HCT116 (cell line): ENCODE data around the gene SLC16A12. TPM values are rescaled to one million over a fixed set of nuclear protein-coding genes. Genes with fewer than 3 reads are reported as not detected.

Source experiments
- ATAC-seq: fragments of 200-7000 bp; cut with Tn5 transposase; 2 replicates; pipeline ENCODE4 v1.9.1; 2020; ENCODE audit warnings: mild to moderate bottlenecking, moderate library complexity
- BruUV-seq: library from RNA; stranded (reverse); fragments of 400-500 nt; replicated peaks from 2 replicates; lab custom pipeline; 2021; lab: Mats Ljungman, UMichigan
- CTCF ChIA-PET: fragments of 300-600 bp; sonication (Branson Sonifier 250); formaldehyde crosslinking; loops from one replicate; lab custom pipeline; 2021; ENCODE audit warnings: antibody characterized with exemption; lab: Charles Lee
- POLR2A ChIA-PET: fragments of 300-600, 350-600 bp; sonication (Branson Sonifier 250); formaldehyde crosslinking; loops from one replicate; lab custom pipeline; 2021; ENCODE audit warnings: antibody characterized with exemption; lab: Charles Lee
- RAD21 ChIA-PET, 2 experiments: fragments of 300-600 bp; sonication (Branson Sonifier 250); formaldehyde crosslinking; loops; one replicate each; lab custom pipeline; 2023; ENCODE audit warnings: low total read pairs in 2 of 2; ENCODE audit not compliant: uncharacterized antibody in 2 of 2, unreplicated experiment in 2 of 2, low non-redundant PET in 1 of 2; lab: Charles Lee
- DNase-seq: peaks from one replicate; pipeline ENCODE4 v3.0.0-alpha.2; 2010; ENCODE audit warnings: low read depth, low spot score
- H2AFZ ChIP-seq: fragments of 200-600 bp; shearing (Covaris generic), sonication (generic); 2 replicates; pipeline ENCODE4 v1.6.1; 2017; ENCODE audit warnings: low read depth, mixed run types, mixed read lengths, antibody characterized with exemption, low read length; ENCODE audit not compliant: poor library complexity, severe bottlenecking
- H3K27ac ChIP-seq: 2 replicates; pipeline ENCODE4 v1.5.1; 2012; ENCODE audit warnings: low read depth, low read length
- H3K27me3 ChIP-seq: fragments of 200-600 bp; sonication (generic); 2 replicates; pipeline ENCODE4 v1.6.1; 2016; ENCODE audit warnings: mixed run types, low read length, mixed read lengths; ENCODE audit not compliant: insufficient read depth
- H3K36me3 ChIP-seq, 2 experiments: fragments of 200-500 bp in 1 of 2; fragments of 200-600 bp in 1 of 2; sonication (Bioruptor generic) in 1 of 2; sonication (generic) in 1 of 2; 2 replicates each; pipeline versions ENCODE4 v1.5.1 to v1.6.1; 2014 to 2016; ENCODE audit warnings: low read length in 2 of 2, inconsistent platforms in 1 of 2, mixed read lengths in 1 of 2, mixed run types in 1 of 2; ENCODE audit not compliant: insufficient read depth in 2 of 2, control insufficient read depth in 1 of 2
- H3K4me1 ChIP-seq, 2 experiments: fragments of 200-600 bp in 1 of 2; sonication (generic) in 1 of 2; 2 replicates each; pipeline versions ENCODE4 v1.5.1 to v1.6.1; 2012 to 2017; ENCODE audit warnings: low read length in 2 of 2, inconsistent platforms in 1 of 2, mild to moderate bottlenecking in 1 of 2, mixed read lengths in 1 of 2, mixed run types in 1 of 2, moderate library complexity in 1 of 2; ENCODE audit not compliant: insufficient read depth in 2 of 2, control insufficient read depth in 1 of 2
- H3K4me2 ChIP-seq: fragments of 200-600 bp; sonication (generic); 2 replicates; pipeline ENCODE4 v1.6.1; 2017; ENCODE audit warnings: mixed run types, low read length, mixed read lengths
- H3K4me3 ChIP-seq, 2 experiments: fragments of 200-600 bp in 1 of 2; sonication (generic) in 1 of 2; replicated peaks in 1 of 2; 2 replicates each; pipeline ENCODE4 v1.5.1; 2011 to 2016; ENCODE audit warnings: low read length in 2 of 2, control low read depth in 1 of 2, low read depth in 1 of 2, mild to moderate bottlenecking in 1 of 2, mixed read lengths in 1 of 2, mixed run types in 1 of 2
- H3K79me2 ChIP-seq: fragments of 200-600 bp; sonication (generic); 2 replicates; pipeline ENCODE4 v1.6.1; 2017; ENCODE audit warnings: mild to moderate bottlenecking, mixed run types, low read length, moderate library complexity, mixed read lengths; ENCODE audit not compliant: insufficient read depth
- H3K9ac ChIP-seq: fragments of 200-600 bp; sonication (generic); 2 replicates; pipeline ENCODE4 v1.6.1; 2016; ENCODE audit warnings: low read length, mixed read lengths
- H3K9me2 ChIP-seq: fragments of 200-600 bp; sonication (generic), shearing (Covaris generic); 2 replicates; pipeline ENCODE4 v1.6.1; 2017; ENCODE audit warnings: mixed run types, mild to moderate bottlenecking, moderate library complexity; ENCODE audit not compliant: insufficient read depth
- H3K9me3 ChIP-seq, 2 experiments: fragments of 200-500 bp in 1 of 2; fragments of 200-600 bp in 1 of 2; sonication (Bioruptor generic) in 1 of 2; sonication (generic) in 1 of 2; 2 replicates each; pipeline ENCODE4 v1.6.1; 2014 to 2017; ENCODE audit warnings: low read length in 2 of 2, mixed read lengths in 2 of 2, inconsistent platforms in 1 of 2, low read depth in 1 of 2, mild to moderate bottlenecking in 1 of 2, mixed run types in 1 of 2, moderate library complexity in 1 of 2; ENCODE audit not compliant: control insufficient read depth in 1 of 2, insufficient read depth in 1 of 2
- H4K20me1 ChIP-seq: fragments of 200-600 bp; sonication (generic), shearing (Covaris generic); 2 replicates; pipeline ENCODE4 v1.6.1; 2017; ENCODE audit warnings: mixed run types, mild to moderate bottlenecking, moderate library complexity; ENCODE audit not compliant: insufficient read depth
- EGR1 ChIP-seq: IDR thresholded peaks from 2 replicates; pipeline ENCODE4 v1.6.1; 2012; ENCODE audit warnings: low read depth
- ELF1 ChIP-seq: IDR thresholded peaks from 2 replicates; pipeline ENCODE4 v1.6.1; 2012; ENCODE audit warnings: low read depth, borderline replicate concordance
- EZH2 ChIP-seq: fragments of 200-600 bp; sonication (generic); IDR thresholded peaks from 2 replicates; pipeline ENCODE4 v1.6.1; 2017; ENCODE audit warnings: antibody characterized with exemption, mixed run types
- EZH2phosphoT487 ChIP-seq: fragments of 200-600 bp; IDR thresholded peaks from 2 replicates; pipeline ENCODE4 v1.6.1; 2018; ENCODE audit warnings: antibody characterized with exemption, borderline replicate concordance
- FOSL1 ChIP-seq: IDR thresholded peaks from 2 replicates; pipeline ENCODE4 v1.6.1; 2012; ENCODE audit warnings: low read depth
- JUND ChIP-seq: IDR thresholded peaks from 2 replicates; pipeline ENCODE4 v1.6.1; 2012
- MAX ChIP-seq: IDR thresholded peaks from 2 replicates; pipeline ENCODE4 v1.6.1; 2012
- POLR2A ChIP-seq: IDR thresholded peaks from 2 replicates; pipeline ENCODE4 v1.7.0; 2011; ENCODE audit warnings: borderline replicate concordance; ENCODE audit not compliant: insufficient read depth, insufficient read length; ENCODE audit errors: extremely low read depth
- POLR2AphosphoS5 ChIP-seq: IDR thresholded peaks from 2 replicates; pipeline ENCODE4 v1.6.1; 2011; ENCODE audit warnings: mild to moderate bottlenecking, low read depth, low read length, moderate library complexity
- REST ChIP-seq: IDR thresholded peaks from 2 replicates; pipeline ENCODE4 v1.6.1; 2012; ENCODE audit warnings: low read depth
- SIN3A ChIP-seq: IDR thresholded peaks from 2 replicates; pipeline ENCODE4 v1.6.1; 2012; ENCODE audit warnings: low read depth
- SP1 ChIP-seq: IDR thresholded peaks from 2 replicates; pipeline ENCODE4 v1.6.1; 2012; ENCODE audit warnings: low read depth
- SRF ChIP-seq: IDR thresholded peaks from 2 replicates; pipeline ENCODE4 v1.6.1; 2012; ENCODE audit warnings: low read depth
- TCF7L2 ChIP-seq: IDR thresholded peaks from 2 replicates; pipeline ENCODE4 v1.7.0; 2011; ENCODE audit warnings: borderline replicate concordance, inconsistent platforms; ENCODE audit not compliant: insufficient read depth, insufficient read length; ENCODE audit errors: extremely low read depth
- YY1 ChIP-seq: IDR thresholded peaks from 2 replicates; pipeline ENCODE4 v1.6.1; 2011; ENCODE audit warnings: low read length, low read depth, moderate library complexity, mild to moderate bottlenecking; ENCODE audit not compliant: insufficient replicate concordance; ENCODE audit errors: extremely low read depth
- ZBTB33 ChIP-seq: IDR thresholded peaks from 2 replicates; pipeline ENCODE4 v1.6.1; 2011; ENCODE audit warnings: mild to moderate bottlenecking, low read length, moderate library complexity; ENCODE audit not compliant: insufficient replicate concordance; ENCODE audit errors: extremely low read depth
- ZFX ChIP-seq: fragments of 450-650 bp; IDR thresholded peaks from 2 replicates; pipeline ENCODE4 v1.6.1; 2017
- ZNF274 ChIP-seq: fragments of 200-500 bp; sonication (Bioruptor generic); IDR thresholded peaks from 2 replicates; pipeline ENCODE4 v1.6.1; 2014; ENCODE audit warnings: mild to moderate bottlenecking, low read depth, low read length, inconsistent platforms
- intact Hi-C: fragments of 100-400 bp; cut with micrococcal nuclease; formaldehyde crosslinking; loops from 2 replicates; pipeline ENCODE4 v1.10.0; 2022
- total RNA-seq: library from RNA; stranded (reverse); gene quantifications from one replicate; pipeline ENCODE4 v1.2.1, GENCODE V29; 2021; ENCODE audit not compliant: unreplicated experiment

The SLC16A12 gene
- total RNA-seq, 1 experiment from 2014 or later, result not detected

GRCh38 chr10:89494068-89494467 lies 41.3 kb downstream of the SLC16A12 start:
- DNase-seq (no peak), ATAC-seq (no peak)
- Histone ChIP-seq H3K36me3 (no peaks in the 10 kb centered on the region), H3K9me2 (no peaks in the 10 kb centered on the region), H4K20me1 (no peaks in the 10 kb centered on the region), H3K4me1 (no peaks in the 10 kb centered on the region), H2AFZ (no peak overlapping the region), H3K27ac (no peak overlapping the region), H3K9ac (no peak overlapping the region), H3K4me3 (no peak overlapping the region), H3K4me2 (no peak overlapping the region), H3K27me3 (no peaks in the 10 kb centered on the region), H3K9me3 (no peaks in the 10 kb centered on the region), H3K79me2 (no peaks in the 10 kb centered on the region)
- RAD21 ChIA-PET, result no interaction called here
- intact Hi-C loops, result no loop called here
- BruUV-seq, result no TSS peak
- CTCF ChIA-PET, result no interaction called here
- POLR2A ChIA-PET, result no interaction called here
- TF ChIP-seq SRF (no peak), ELF1 (no peak), ZNF274 (no peak), ZFX (no peak), FOSL1 (no peak), EZH2 (no peak), MAX (no peak)
- TF ChIP-seq, all 23 proteins: peak for 0

- Histone ChIP-seq H3K4me1 (no peaks in the 10 kb centered on the region), H3K79me2 (no peaks in the 10 kb centered on the region), H3K9me3 (no peaks in the 10 kb centered on the region), H3K27me3 (no peaks in the 10 kb centered on the region), H3K9me2 (no peaks in the 10 kb centered on the region), H3K4me3 (no peak overlapping the region), H3K36me3 (no peaks in the 10 kb centered on the region), H3K4me2 (no peak overlapping the region), H3K9ac (no peak overlapping the region), H4K20me1 (no peaks in the 10 kb centered on the region), H3K27ac (no peak overlapping the region), H2AFZ (no peak overlapping the region)
- ATAC-seq (no peak), DNase-seq (no peak)
- POLR2A ChIA-PET, result no interaction called here
- CTCF ChIA-PET, result no interaction called here
- intact Hi-C loops, result no loop called here
- RAD21 ChIA-PET, result no interaction called here
- BruUV-seq, result no TSS peak
- TF ChIP-seq SIN3A (no peak), TCF7L2 (no peak), SRF (no peak), SP1 (no peak), YY1 (no peak), REST (no peak), EZH2 (no peak), JUND (no peak), ZBTB33 (no peak), POLR2A (no peak), FOSL1 (no peak), POLR2AphosphoS5 (no peak), EGR1 (no peak), EZH2phosphoT487 (no peak)
Observed at GRCh38 chr10:89491932-89492331, 43.5 kb downstream of the SLC16A12 start.
